Bronchial epithelial cell (primary cell): ENCODE measurements around the gene SORCS2. TPM values are rescaled to one million over a fixed set of nuclear protein-coding genes. Genes with fewer than 3 reads are reported as not detected.
A peak's percentile ranks its signal among the peaks of the same experiment; 100 is the strongest.

Source experiments
- DNase-seq: peaks from one replicate; pipeline ENCODE4 v3.0.0-alpha.2; 2010; ENCODE audit warnings: low read depth
- FAIRE-seq: peaks from 2 replicates; lab custom pipeline; 2011; peaks lifted over from hg19 to GRCh38; lab: Jason Lieb, UNC
- H3K27me3 ChIP-seq: 2 replicates; pipeline ENCODE4 v1.5.1; 2011; ENCODE audit warnings: low read length; ENCODE audit not compliant: control insufficient read depth, insufficient read depth
- H3K36me3 ChIP-seq: 2 replicates; pipeline ENCODE4 v1.5.1; 2011; ENCODE audit warnings: low read length; ENCODE audit not compliant: control insufficient read depth, insufficient read depth
- H3K4me3 ChIP-seq: 2 replicates; pipeline ENCODE4 v1.5.1; 2011; ENCODE audit warnings: mild to moderate bottlenecking, low read depth, low read length, control low read depth
- total RNA-seq: library from RNA; depleted of rRNA; stranded (reverse); fragments of >200 nt; gene quantifications from 2 replicates; pipeline ENCODE4 v1.2.1, GENCODE V29; 2014
- TF ChIP-seq, protein P1 (sequence below): IDR thresholded peaks from 2 replicates; pipeline ENCODE4 v1.5.1; 2011; ENCODE audit warnings: mild to moderate bottlenecking, moderate library complexity, low read length, control low read depth, inconsistent platforms; ENCODE audit not compliant: insufficient read depth, severe bottlenecking

Gene SORCS2
- total RNA-seq, 1 donor from 2014 or later: under 0.01 TPM

- H3K36me3 ChIP-seq: peaks cover 17% of the 10 kb centered on the region
Observed at GRCh38 chr4:7790023-7790422, 597.7 kb downstream of the SORCS2 start.

DNA sequence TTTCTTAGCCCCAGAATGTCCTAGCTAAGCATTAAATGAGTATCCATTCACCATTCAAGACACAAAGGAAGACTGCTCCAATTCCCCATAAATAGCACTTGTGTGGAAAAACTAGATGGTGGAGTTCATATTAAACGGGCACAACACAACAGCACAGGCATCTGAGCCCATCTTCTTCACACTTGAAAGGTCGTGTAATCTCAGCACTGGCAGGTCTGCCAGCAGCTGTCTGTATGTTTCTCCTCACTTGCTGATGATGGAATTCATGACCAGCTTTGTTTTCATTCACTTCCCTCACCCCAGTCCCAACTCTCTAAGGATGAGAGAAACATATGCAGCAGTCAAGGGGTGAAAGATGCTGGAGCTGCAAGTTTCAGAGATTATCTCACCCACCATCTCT, 598.7 kb downstream of the SORCS2 start:
- peaks cover 13% of the 10 kb centered on the region for H3K36me3 ChIP-seq
- DNase-seq (no peak), FAIRE-seq (peak; percentile 55)
- no peaks in the 10 kb centered on the region for H3K27me3 ChIP-seq
- TF ChIP-seq, protein P1, sequence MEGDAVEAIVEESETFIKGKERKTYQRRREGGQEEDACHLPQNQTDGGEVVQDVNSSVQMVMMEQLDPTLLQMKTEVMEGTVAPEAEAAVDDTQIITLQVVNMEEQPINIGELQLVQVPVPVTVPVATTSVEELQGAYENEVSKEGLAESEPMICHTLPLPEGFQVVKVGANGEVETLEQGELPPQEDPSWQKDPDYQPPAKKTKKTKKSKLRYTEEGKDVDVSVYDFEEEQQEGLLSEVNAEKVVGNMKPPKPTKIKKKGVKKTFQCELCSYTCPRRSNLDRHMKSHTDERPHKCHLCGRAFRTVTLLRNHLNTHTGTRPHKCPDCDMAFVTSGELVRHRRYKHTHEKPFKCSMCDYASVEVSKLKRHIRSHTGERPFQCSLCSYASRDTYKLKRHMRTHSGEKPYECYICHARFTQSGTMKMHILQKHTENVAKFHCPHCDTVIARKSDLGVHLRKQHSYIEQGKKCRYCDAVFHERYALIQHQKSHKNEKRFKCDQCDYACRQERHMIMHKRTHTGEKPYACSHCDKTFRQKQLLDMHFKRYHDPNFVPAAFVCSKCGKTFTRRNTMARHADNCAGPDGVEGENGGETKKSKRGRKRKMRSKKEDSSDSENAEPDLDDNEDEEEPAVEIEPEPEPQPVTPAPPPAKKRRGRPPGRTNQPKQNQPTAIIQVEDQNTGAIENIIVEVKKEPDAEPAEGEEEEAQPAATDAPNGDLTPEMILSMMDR: no peak
- no peak overlapping the region for H3K4me3 ChIP-seq

More at GRCh38 chr4:7790023-7790422, 597.7 kb downstream of the SORCS2 start:
- TF ChIP-seq, protein P1: no peak
- no peak overlapping the region for H3K4me3 ChIP-seq
- DNase-seq (no peak), FAIRE-seq (no peak)
- no peaks in the 10 kb centered on the region for H3K27me3 ChIP-seq

Other genes with a start within 250 kb of the SORCS2 start
- gene TADA2B, start 149.2 kb upstream of the SORCS2 start, total RNA-seq: 12.1 and 14.6 TPM in 2 replicates
- gene GRPEL1, start 124.5 kb upstream of the SORCS2 start, total RNA-seq: 67.4 and 91.0 TPM in 2 replicates
- gene PSAPL1, start 242.4 kb downstream of the SORCS2 start, total RNA-seq: 0.26 TPM in 1 of 2 replicates, not detected in the other